SK-N-MC (cell line): ENCODE measurements around the gene XKR7.
A peak's percentile ranks its signal among the peaks of the same experiment; 100 is the strongest.

Source experiments
- DNase-seq: peaks from one replicate; pipeline ENCODE4 v3.0.0-alpha.2; 2011; ENCODE audit warnings: low read depth, low spot score
- H3K27ac ChIP-seq: fragments of 200-600 bp; sonication (generic); 2 replicates; pipeline ENCODE4 v1.5.1; 2016; ENCODE audit warnings: mixed run types
- H3K36me3 ChIP-seq: fragments of 200-600 bp; sonication (generic); 2 replicates; pipeline ENCODE4 v1.6.1; 2017; ENCODE audit warnings: antibody characterized with exemption, low read length, mixed read lengths; ENCODE audit not compliant: insufficient read depth
- H3K4me3 ChIP-seq: fragments of 200-600 bp; sonication (generic); 2 replicates; pipeline ENCODE4 v1.5.1; 2016
- H3K9ac ChIP-seq: fragments of 200-600 bp; sonication (generic); 2 replicates; pipeline ENCODE4 v1.8.0; 2017; ENCODE audit warnings: mixed run types, mixed read lengths; ENCODE audit not compliant: insufficient read length
- H3K9me3 ChIP-seq: fragments of 200-600 bp; sonication (generic); 2 replicates; pipeline ENCODE4 v1.6.1; 2017; ENCODE audit warnings: low read depth, mild to moderate bottlenecking, antibody characterized with exemption, low read length, moderate library complexity, mixed read lengths
- EZH2 ChIP-seq: fragments of 200-600 bp; sonication (generic); IDR thresholded peaks from one replicate; pipeline ENCODE4 v1.6.1; 2017; ENCODE audit warnings: antibody characterized with exemption
- FOXP2 ChIP-seq: optimal IDR thresholded peaks from 2 replicates; pipeline ENCODE3; 2011; ENCODE audit warnings: mild to moderate bottlenecking, moderate library complexity; ENCODE audit not compliant: insufficient read depth; ENCODE audit errors: extremely low read length, control extremely low read depth
- POLR2AphosphoS5 ChIP-seq: IDR thresholded peaks from 2 replicates; pipeline ENCODE4 v1.6.1; 2012; ENCODE audit warnings: mild to moderate bottlenecking, low read depth, low read length, borderline replicate concordance

The XKR7 gene

GRCh38 chr20:32012159-32012688 lies 44.3 kb downstream of the XKR7 start:
- H3K36me3 ChIP-seq, result no peaks in the 10 kb centered on the region
- no peak for DNase-seq
- TF ChIP-seq FOXP2, result no peak
- no peak for TF ChIP-seq POLR2AphosphoS5
- TF ChIP-seq EZH2, result no peak
- H3K9me3 ChIP-seq, result no peaks in the 10 kb centered on the region
- H3K27ac ChIP-seq, result no peak overlapping the region
- H3K4me3 ChIP-seq, result no peak overlapping the region
- no peak overlapping the region for H3K9ac ChIP-seq

- H3K27ac ChIP-seq, result no peak overlapping the region
- H3K36me3 ChIP-seq, result no peaks in the 10 kb centered on the region
- DNase-seq, result no peak
- no peaks in the 10 kb centered on the region for H3K9me3 ChIP-seq
- no peak overlapping the region for H3K4me3 ChIP-seq
- no peak overlapping the region for H3K9ac ChIP-seq
- TF ChIP-seq FOXP2, result no peak
- TF ChIP-seq POLR2AphosphoS5, result no peak
- TF ChIP-seq EZH2, result no peak
Observed at GRCh38 chr20:32013326-32013725, 45.4 kb downstream of the XKR7 start.

GRCh38 chr20:32017711-32018251 lies 49.8 kb downstream of the XKR7 start:
- H3K4me3 ChIP-seq, result no peak overlapping the region

GRCh38 chr20:32018269-32019155 lies 50.6 kb downstream of the XKR7 start:
- no peaks in the 10 kb centered on the region for H3K36me3 ChIP-seq
- no peaks in the 10 kb centered on the region for H3K9me3 ChIP-seq
- no peak overlapping the region for H3K27ac ChIP-seq
- peak overlapping the region; percentile 83 for H3K4me3 ChIP-seq
- H3K9ac ChIP-seq, result no peak overlapping the region
- no peak for DNase-seq
- TF ChIP-seq POLR2AphosphoS5 (no peak), FOXP2 (no peak), EZH2 (no peak)

More at GRCh38 chr20:32017711-32018251, 49.8 kb downstream of the XKR7 start:
- no peaks in the 10 kb centered on the region for H3K36me3 ChIP-seq
- no peak overlapping the region for H3K9ac ChIP-seq
- no peaks in the 10 kb centered on the region for H3K9me3 ChIP-seq
- no peak for TF ChIP-seq EZH2
- no peak overlapping the region for H3K27ac ChIP-seq
- no peak for DNase-seq

GRCh38 chr20:32019156-32019510 lies 51.2 kb downstream of the XKR7 start:
- no peak overlapping the region for H3K27ac ChIP-seq
- H3K4me3 ChIP-seq, result peak overlapping the region; percentile 47
- no peak overlapping the region for H3K9ac ChIP-seq
- no peaks in the 10 kb centered on the region for H3K36me3 ChIP-seq
- no peak for DNase-seq
- TF ChIP-seq EZH2, result no peak
- H3K9me3 ChIP-seq, result no peaks in the 10 kb centered on the region

GRCh38 chr20:32019563-32020463 lies 51.9 kb downstream of the XKR7 start:
- DNase-seq, result no peak

GRCh38 chr20:32021091-32021490 lies 53.1 kb downstream of the XKR7 start:
- H3K27ac ChIP-seq, result no peak overlapping the region

More at GRCh38 chr20:32019563-32020463, 51.9 kb downstream of the XKR7 start:
- Histone ChIP-seq H3K27ac (no peak overlapping the region), H3K4me3 (peak overlapping the region; percentile 47), H3K36me3 (no peaks in the 10 kb centered on the region), H3K9me3 (no peaks in the 10 kb centered on the region), H3K9ac (no peak overlapping the region)
- TF ChIP-seq POLR2AphosphoS5, result no peak
- no peak for TF ChIP-seq FOXP2
- no peak for TF ChIP-seq EZH2

GRCh38 chr20:32024683-32025295 lies 56.8 kb downstream of the XKR7 start:
- no peaks in the 10 kb centered on the region for H3K36me3 ChIP-seq
- H3K9me3 ChIP-seq, result no peaks in the 10 kb centered on the region
- no peak overlapping the region for H3K4me3 ChIP-seq
- DNase-seq, result no peak
- no peak overlapping the region for H3K9ac ChIP-seq
- no peak for TF ChIP-seq POLR2AphosphoS5
- TF ChIP-seq FOXP2, result no peak
- TF ChIP-seq EZH2, result no peak
- H3K27ac ChIP-seq, result no peak overlapping the region

More at GRCh38 chr20:32021091-32021490, 53.1 kb downstream of the XKR7 start:
- H3K9ac ChIP-seq, result no peak overlapping the region
- no peak for DNase-seq
- no peak overlapping the region for H3K4me3 ChIP-seq
- H3K9me3 ChIP-seq, result no peaks in the 10 kb centered on the region
- TF ChIP-seq EZH2, result no peak
- no peak for TF ChIP-seq FOXP2
- no peak for TF ChIP-seq POLR2AphosphoS5
- no peaks in the 10 kb centered on the region for H3K36me3 ChIP-seq
